ENCODE results near the gene SLC22A4. TPM values are rescaled to one million over a fixed set of nuclear protein-coding genes. Genes with fewer than 3 reads are reported as not detected.

Gene SLC22A4
- total RNA-seq, 6 donors from 2014 or later, result 3.9 to 17.8 (median 8.1) TPM

- Histone ChIP-seq H3K36me3 (peaks cover 0 to 17% (median 5%) of the 10 kb centered on the region in 4 donors), H3K4me3 (no peak overlapping the region), H3K4me1 (peaks cover 3 to 6% (median 4%) of the 10 kb centered on the region in 4 donors), H3K9me3 (no peaks in the 10 kb centered on the region), H3K27me3 (no peaks in the 10 kb centered on the region), H3K27ac (no peak overlapping the region)
- no peak for ATAC-seq (ENCODE audit: low FRiP score in 2 of 2)
- DNase-seq, result no peak
- TF ChIP-seq POLR2A (IDR thresholded peaks at IDR 0.05) (no peak), POLR2AphosphoS5 (IDR thresholded peaks at IDR 0.05) (no peak), EP300 (IDR thresholded peaks at IDR 0.05) (no peak), CTCF (IDR thresholded peaks at IDR 0.05) (no peak)
- WGBS, 2 donors, result 78 to 86% methylated on average over 2 of the region's 2 CpGs
Observed at GRCh38 chr5:132380741-132381140, 86.5 kb downstream of the SLC22A4 start.

GRCh38 chr5:132381614-132382013 is 87.4 kb downstream of the SLC22A4 start:
- no peak for DNase-seq
- no peak for ATAC-seq (ENCODE audit: low FRiP score in 2 of 2)
- WGBS, 2 donors, result 76 to 77% methylated on average over 1 of the region's 1 CpG
- TF ChIP-seq CTCF (IDR thresholded peaks at IDR 0.05) (no peak), EP300 (IDR thresholded peaks at IDR 0.05) (no peak), POLR2AphosphoS5 (IDR thresholded peaks at IDR 0.05) (no peak), POLR2A (IDR thresholded peaks at IDR 0.05) (no peak)
- peaks cover 0 to 17% (median 5%) of the 10 kb centered on the region in 4 donors for H3K36me3 ChIP-seq
- no peak overlapping the region for H3K27ac ChIP-seq
- H3K4me1 ChIP-seq, result peaks cover 11 to 15% (median 12%) of the 10 kb centered on the region in 4 donors
- H3K27me3 ChIP-seq, result no peaks in the 10 kb centered on the region
- H3K9me3 ChIP-seq, result no peaks in the 10 kb centered on the region
- no peak overlapping the region for H3K4me3 ChIP-seq

- WGBS, 2 donors, result 94 to 100% methylated on average over 1 of the region's 1 CpG
- peaks cover 27 to 31% (median 28%) of the 10 kb centered on the region in 4 donors for H3K4me1 ChIP-seq
- no peaks in the 10 kb centered on the region for H3K9me3 ChIP-seq
- H3K36me3 ChIP-seq, result peaks cover 0 to 16% (median 5%) of the 10 kb centered on the region in 4 donors
- H3K27me3 ChIP-seq, result no peaks in the 10 kb centered on the region
- ATAC-seq (ENCODE audit: low FRiP score in 2 of 2) (no peak), DNase-seq (no peak)
- H3K4me3 ChIP-seq, result no peak overlapping the region
- TF ChIP-seq EP300 (IDR thresholded peaks at IDR 0.05) (no peak), CTCF (IDR thresholded peaks at IDR 0.05) (no peak), POLR2A (IDR thresholded peaks at IDR 0.05) (no peak), POLR2AphosphoS5 (IDR thresholded peaks at IDR 0.05) (no peak)
- no peak overlapping the region for H3K27ac ChIP-seq
Observed at GRCh38 chr5:132383261-132383660, 89.1 kb downstream of the SLC22A4 start.

- Histone ChIP-seq H3K4me1 (peaks cover 34 to 39% (median 35%) of the 10 kb centered on the region in 4 donors), H3K4me3 (no peak overlapping the region), H3K27me3 (no peaks in the 10 kb centered on the region), H3K9me3 (no peaks in the 10 kb centered on the region), H3K27ac (no peak overlapping the region), H3K36me3 (peaks cover 0 to 10% (median 5%) of the 10 kb centered on the region in 4 donors)
- ATAC-seq (ENCODE audit: low FRiP score in 2 of 2), result no peak
- TF ChIP-seq POLR2A (IDR thresholded peaks at IDR 0.05) (no peak), CTCF (IDR thresholded peaks at IDR 0.05) (no peak)
- whole genome bisulfite sequencing, 2 donors, result 89 to 95% methylated on average over 5 of the region's 5 CpGs
- DNase-seq, result no peak
Observed at GRCh38 chr5:132383984-132384383, 89.8 kb downstream of the SLC22A4 start.

GRCh38 chr5:132384506-132385050 is 90.4 kb downstream of the SLC22A4 start:
- H3K36me3 ChIP-seq, result peaks cover 0 to 6% (median 4%) of the 10 kb centered on the region in 4 donors
- peaks cover 40 to 45% (median 41%) of the 10 kb centered on the region in 4 donors for H3K4me1 ChIP-seq
- no peak overlapping the region for H3K27ac ChIP-seq
- ATAC-seq (ENCODE audit: low FRiP score in 2 of 2) (no peak), DNase-seq (no peak)
- H3K4me3 ChIP-seq, result no peak overlapping the region
- no peaks in the 10 kb centered on the region for H3K27me3 ChIP-seq
- H3K9me3 ChIP-seq, result no peaks in the 10 kb centered on the region
- 89 to 94% methylated on average over 4 of the region's 4 CpGs for WGBS, 2 donors
- TF ChIP-seq CTCF (IDR thresholded peaks at IDR 0.05) (no peak), POLR2A (IDR thresholded peaks at IDR 0.05) (no peak), EP300 (IDR thresholded peaks at IDR 0.05) (no peak), POLR2AphosphoS5 (IDR thresholded peaks at IDR 0.05) (no peak)

Data from upper lobe of left lung (tissue), 6 donors.